Measurements from ENCODE around the gene UQCRQ. TPM values are rescaled to one million over a fixed set of nuclear protein-coding genes. Genes with fewer than 3 reads are reported as not detected.

The UQCRQ gene
- total and polyA plus RNA-seq, 2 of the 13 experiments (the other 11 are each of a cell fraction or from before 2014, with no cell fraction given): 257 to 575 TPM

DNA sequence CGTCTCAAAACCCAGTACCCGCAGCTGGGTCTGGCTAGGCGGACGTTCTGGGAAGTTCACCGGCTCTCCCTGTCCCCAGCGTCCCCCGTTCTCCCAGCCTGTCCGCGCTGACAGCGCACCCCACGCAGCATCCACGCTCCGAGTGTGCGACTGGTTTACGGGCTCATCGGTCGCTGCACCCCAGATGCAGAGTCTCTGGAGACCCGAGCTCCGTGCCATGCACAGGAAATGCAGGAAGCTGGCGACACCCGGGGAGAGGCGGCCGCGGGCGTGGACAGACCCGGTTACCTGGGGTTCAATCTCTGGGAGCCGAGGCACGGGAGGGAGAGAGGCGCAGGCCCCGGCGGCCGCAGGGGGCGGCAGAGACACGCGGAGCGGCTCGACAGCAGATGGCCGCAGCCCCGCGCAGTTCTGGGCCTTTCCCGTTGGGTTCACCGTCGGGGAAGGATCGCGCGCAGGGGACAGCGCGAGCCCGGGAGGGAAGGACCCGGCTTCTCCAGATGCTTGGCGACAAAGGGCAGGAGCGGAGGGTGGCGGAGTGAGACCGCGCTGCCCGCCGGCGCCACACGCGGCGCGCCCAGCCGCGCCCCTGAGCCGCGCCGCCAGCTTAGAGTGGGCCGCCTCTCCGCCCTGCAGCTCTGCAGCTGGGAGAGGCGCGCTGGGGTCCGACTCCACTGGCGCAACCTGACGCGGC is 36.6 kb upstream of the UQCRQ start (continued):
- TF ChIP-seq KDM2A (CRISPR knock-in tag; IDR thresholded peaks at IDR 0.05; ENCODE audit: borderline replicate concordance, low read depth) (peak; percentile 82), REL (CRISPR knock-in tag; conservative IDR thresholded peaks at IDR 0.05) (0 out of 2 replicates have a peak, but pooled peaks have one; percentile 20), ZSCAN31 (CRISPR knock-in tag; IDR thresholded peaks at IDR 0.05; ENCODE audit: low read depth) (no peak), ZNF263 (CRISPR knock-in tag; IDR thresholded peaks at IDR 0.05) (no peak), ZSCAN29 (CRISPR knock-in tag; conservative IDR thresholded peaks at IDR 0.05) (no peak), EED (CRISPR knock-in tag; IDR thresholded peaks at IDR 0.05) (no peak), ZBTB3 (CRISPR knock-in tag; IDR thresholded peaks at IDR 0.05; ENCODE audit: borderline replicate concordance, low read depth) (no peak), CREB1 (IDR thresholded peaks at IDR 0.05) (no peak), CREB1 (CRISPR knock-in tag; IDR thresholded peaks at IDR 0.05) (no peak), THYN1 (CRISPR knock-in tag; IDR thresholded peaks at IDR 0.05; ENCODE audit: borderline replicate concordance, low read depth) (no peak), ZNF3 (CRISPR knock-in tag; IDR thresholded peaks at IDR 0.05) (no peak), ZBTB42 (CRISPR knock-in tag; IDR thresholded peaks at IDR 0.05) (no peak), KDM1A (CRISPR knock-in tag; IDR thresholded peaks at IDR 0.05) (no peak), ZNF280B (CRISPR knock-in tag; IDR thresholded peaks at IDR 0.05; ENCODE audit: borderline replicate concordance) (no peak), ZFP62 (CRISPR knock-in tag; IDR thresholded peaks at IDR 0.05) (no peak), ZNF333 (CRISPR knock-in tag; IDR thresholded peaks at IDR 0.05; ENCODE audit: borderline replicate concordance) (no peak), MAFF (IDR thresholded peaks at IDR 0.05; ENCODE audit: low read depth, low read length) (no peak), ZNF891 (CRISPR knock-in tag; IDR thresholded peaks at IDR 0.05) (peak; percentile 45), PPARG (CRISPR knock-in tag; conservative IDR thresholded peaks at IDR 0.05) (no peak), POGZ (CRISPR knock-in tag; IDR thresholded peaks at IDR 0.05) (no peak), ZNF460 (CRISPR knock-in tag; IDR thresholded peaks at IDR 0.05; ENCODE audit: borderline replicate concordance) (no peak), ZMYM4 (CRISPR knock-in tag; IDR thresholded peaks at IDR 0.05) (no peak), ZNF354B (CRISPR knock-in tag; IDR thresholded peaks at IDR 0.05) (peak; percentile 34; the same call in 1 of the 2 replicates), MIXL1 (CRISPR knock-in tag; IDR thresholded peaks at IDR 0.05) (no peak), ZNF101 (CRISPR knock-in tag; IDR thresholded peaks at IDR 0.05; ENCODE audit: borderline replicate concordance, low read depth) (no peak), HINFP (CRISPR knock-in tag; IDR thresholded peaks at IDR 0.05; ENCODE audit: low read depth) (no peak), HNF4A (CRISPR knock-in tag; IDR thresholded peaks at IDR 0.05) (0 out of 2 replicates have a peak, but pooled peaks have one; percentile 12), MTA1 (CRISPR knock-in tag; IDR thresholded peaks at IDR 0.05; ENCODE audit: borderline replicate concordance) (no peak), NR2C2 (CRISPR knock-in tag; IDR thresholded peaks at IDR 0.05; ENCODE audit: borderline replicate concordance) (no peak; the same call in none of the 2 replicates)
